Testis (tissue), 2 donors: ENCODE data around the gene ACOX3.

Source experiments
- POLR2A ChIP-seq: fragments of 450-650 bp; IDR thresholded peaks from one replicate; pipeline ENCODE4 v1.6.1; 2017; ENCODE audit warnings: antibody characterized with exemption, mild to moderate bottlenecking, moderate library complexity
- TF ChIP-seq, protein P1 (sequence below), 3 experiments: fragments of 450-650 bp in 2 of 3; fragments of 200-600 bp in 1 of 3; sonication (generic) in 1 of 3; IDR thresholded peaks; one replicate each; pipeline ENCODE4 v1.5.1; 2016 to 2019; ENCODE audit warnings: antibody characterized with exemption in 3 of 3, mild to moderate bottlenecking in 2 of 3, moderate library complexity in 1 of 3

DNA sequence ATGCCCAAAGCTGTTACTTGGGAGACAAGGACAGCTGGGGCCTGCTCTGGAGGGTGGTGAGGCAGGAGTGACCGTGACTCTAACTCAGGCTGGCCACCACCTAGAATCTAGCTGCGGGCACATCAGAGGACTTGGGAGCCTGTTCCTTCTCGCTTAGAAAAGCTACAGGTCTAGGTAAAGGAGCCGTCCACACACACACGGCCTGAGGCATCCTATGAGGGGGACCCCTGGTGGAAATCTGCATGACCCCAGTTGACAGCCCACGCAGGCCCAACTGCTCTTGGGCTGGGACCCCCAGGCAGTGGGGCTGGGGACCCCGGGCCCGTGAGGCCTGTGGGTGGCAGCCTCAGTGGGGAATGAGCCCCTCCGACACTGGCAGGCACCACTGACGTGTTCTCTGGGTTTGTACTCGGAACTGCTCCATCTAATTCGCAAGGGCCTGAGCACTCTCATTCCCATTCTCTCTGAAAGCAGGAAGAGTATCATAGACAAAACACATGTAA lies 75.6 kb downstream of the ACOX3 start:
- TF ChIP-seq, protein P1, sequence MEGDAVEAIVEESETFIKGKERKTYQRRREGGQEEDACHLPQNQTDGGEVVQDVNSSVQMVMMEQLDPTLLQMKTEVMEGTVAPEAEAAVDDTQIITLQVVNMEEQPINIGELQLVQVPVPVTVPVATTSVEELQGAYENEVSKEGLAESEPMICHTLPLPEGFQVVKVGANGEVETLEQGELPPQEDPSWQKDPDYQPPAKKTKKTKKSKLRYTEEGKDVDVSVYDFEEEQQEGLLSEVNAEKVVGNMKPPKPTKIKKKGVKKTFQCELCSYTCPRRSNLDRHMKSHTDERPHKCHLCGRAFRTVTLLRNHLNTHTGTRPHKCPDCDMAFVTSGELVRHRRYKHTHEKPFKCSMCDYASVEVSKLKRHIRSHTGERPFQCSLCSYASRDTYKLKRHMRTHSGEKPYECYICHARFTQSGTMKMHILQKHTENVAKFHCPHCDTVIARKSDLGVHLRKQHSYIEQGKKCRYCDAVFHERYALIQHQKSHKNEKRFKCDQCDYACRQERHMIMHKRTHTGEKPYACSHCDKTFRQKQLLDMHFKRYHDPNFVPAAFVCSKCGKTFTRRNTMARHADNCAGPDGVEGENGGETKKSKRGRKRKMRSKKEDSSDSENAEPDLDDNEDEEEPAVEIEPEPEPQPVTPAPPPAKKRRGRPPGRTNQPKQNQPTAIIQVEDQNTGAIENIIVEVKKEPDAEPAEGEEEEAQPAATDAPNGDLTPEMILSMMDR (IDR thresholded peaks at IDR 0.05), result no peak
- TF ChIP-seq POLR2A, result no peak
